ENCODE results near the gene WIZ.

DNA sequence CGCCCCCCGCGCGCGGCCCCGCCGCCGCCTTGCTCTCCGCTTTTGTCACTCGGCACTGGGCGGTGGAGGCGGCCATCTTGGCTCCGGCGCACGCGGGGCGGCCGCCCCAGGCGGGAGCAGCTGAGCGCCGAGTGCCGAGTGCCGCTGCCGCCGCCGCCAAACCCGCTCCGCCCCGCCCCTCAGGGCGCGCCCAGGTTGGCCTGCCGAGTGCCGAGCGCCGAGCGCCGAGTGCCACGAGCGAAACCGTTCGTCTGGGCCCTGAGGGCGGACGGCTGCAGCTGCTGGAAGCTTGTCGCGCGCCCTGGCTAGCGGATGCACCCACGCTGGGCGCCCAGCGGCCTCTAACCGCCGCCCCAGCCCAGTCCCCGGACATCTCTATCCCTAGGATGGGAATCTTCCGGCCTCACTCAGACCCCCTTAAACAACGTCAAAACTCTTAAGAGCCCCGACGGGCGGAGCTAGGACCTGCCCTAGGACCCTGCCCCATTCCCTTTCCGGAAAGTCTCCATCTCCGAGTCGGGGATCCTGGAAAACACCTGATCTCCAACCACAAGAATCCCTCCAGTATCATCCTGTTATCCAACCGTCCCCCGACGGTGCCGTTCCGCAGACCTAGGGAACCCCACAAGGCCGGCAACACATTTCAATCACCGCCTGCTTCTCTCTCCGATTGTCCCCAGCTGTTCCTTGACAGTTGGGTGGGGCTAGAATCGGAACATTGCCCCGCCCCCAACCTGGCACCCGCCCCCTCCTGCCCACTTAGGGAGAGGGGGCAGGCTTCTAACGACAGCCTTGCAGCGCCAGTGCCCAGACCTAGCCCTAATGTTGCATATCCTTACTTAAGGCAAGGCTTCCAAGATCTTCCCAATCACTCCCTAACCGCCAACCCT is 16.9 kb downstream of the WIZ start:
- TF ChIP-seq, protein P1, sequence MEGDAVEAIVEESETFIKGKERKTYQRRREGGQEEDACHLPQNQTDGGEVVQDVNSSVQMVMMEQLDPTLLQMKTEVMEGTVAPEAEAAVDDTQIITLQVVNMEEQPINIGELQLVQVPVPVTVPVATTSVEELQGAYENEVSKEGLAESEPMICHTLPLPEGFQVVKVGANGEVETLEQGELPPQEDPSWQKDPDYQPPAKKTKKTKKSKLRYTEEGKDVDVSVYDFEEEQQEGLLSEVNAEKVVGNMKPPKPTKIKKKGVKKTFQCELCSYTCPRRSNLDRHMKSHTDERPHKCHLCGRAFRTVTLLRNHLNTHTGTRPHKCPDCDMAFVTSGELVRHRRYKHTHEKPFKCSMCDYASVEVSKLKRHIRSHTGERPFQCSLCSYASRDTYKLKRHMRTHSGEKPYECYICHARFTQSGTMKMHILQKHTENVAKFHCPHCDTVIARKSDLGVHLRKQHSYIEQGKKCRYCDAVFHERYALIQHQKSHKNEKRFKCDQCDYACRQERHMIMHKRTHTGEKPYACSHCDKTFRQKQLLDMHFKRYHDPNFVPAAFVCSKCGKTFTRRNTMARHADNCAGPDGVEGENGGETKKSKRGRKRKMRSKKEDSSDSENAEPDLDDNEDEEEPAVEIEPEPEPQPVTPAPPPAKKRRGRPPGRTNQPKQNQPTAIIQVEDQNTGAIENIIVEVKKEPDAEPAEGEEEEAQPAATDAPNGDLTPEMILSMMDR (optimal IDR thresholded peaks at IDR 0.05 in 1 of 3, IDR thresholded peaks at IDR 0.05 in 1 of 3, conservative IDR thresholded peaks at IDR 0.05 in 1 of 3; ENCODE audit: extremely low read depth in 1 of 3, insufficient read depth in 2 of 3, low read length in 3 of 3), result no peak
- no peak for TF ChIP-seq EZH2 (IDR thresholded peaks at IDR 0.05; ENCODE audit: low read length)
